Head of caudate nucleus (tissue), 42 donors: Measurements from ENCODE around the gene IQCE.
A peak's percentile ranks its signal among the peaks of the same experiment; 100 is the strongest.

Source experiments
- DNase-seq, 42 donors: peaks; one replicate each; pipeline versions ENCODE4 v3.0.0 to v3.0.0-alpha.2; 2020 to 2021; ENCODE audit warnings: mixed read lengths in 7 of 42
- intact Hi-C: fragments of 100-400 bp; cut with DNase I; formaldehyde crosslinking; loops from one replicate; pipeline ENCODE4 v1.15.0; 2022

The IQCE gene

DNA sequence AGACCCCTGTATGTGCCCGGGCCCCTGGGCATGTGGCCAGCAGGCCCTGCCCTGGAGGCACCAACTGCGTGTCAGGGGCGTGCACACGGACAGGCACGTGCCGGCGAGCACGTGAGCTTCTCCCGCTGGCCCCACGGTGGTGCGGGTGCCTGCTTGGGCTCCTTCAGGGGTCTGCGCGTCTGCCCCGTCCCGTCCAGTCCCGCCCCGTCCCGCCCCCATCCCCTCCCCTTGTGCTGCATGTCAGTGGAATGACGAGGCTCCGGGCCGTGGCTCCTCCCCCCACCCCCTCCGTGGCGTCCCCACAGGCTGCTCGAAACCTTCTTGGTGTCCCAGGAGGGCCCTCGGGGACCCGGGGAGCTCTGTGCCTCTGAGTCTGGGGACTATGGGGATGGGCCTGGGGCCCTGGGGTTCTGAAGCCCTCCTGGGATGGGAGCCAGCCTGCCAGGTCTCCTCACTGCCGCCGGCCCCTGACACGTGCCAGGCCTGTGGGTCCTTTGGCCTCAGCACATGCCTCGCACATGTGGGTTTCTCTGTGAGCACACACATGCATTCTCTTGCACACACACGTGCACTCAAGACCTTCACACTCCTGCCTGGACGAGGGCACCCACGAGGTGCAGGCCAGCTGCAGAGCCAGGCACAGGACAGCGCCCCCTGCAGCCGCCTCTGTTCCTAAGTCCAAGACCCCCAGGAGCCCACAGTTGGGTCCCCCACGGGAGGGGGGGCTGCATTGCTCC is 101.7 kb downstream of the IQCE start:
- intact Hi-C loops = no loop called here
- no peak for DNase-seq

DNA sequence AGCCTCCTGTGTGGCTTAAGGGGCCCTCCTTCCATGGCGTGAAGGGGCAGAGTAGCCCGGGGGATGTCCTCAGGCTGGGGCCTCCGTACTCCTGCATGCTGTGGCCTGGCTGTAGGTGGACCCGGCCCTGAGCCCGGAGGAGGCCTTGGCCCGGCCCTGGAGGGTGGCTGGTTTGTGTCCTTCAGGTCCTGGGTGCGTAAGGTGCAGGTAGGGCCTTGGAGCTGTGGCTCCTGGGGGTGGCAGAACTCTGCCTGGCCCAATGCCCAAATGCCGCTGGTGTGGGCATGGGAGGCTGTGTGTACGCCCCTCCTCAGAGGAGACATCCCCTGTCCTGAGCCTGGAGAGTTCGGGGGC is 102.3 kb downstream of the IQCE start:
- no peak for DNase-seq
- intact Hi-C loops = no loop called here

DNA sequence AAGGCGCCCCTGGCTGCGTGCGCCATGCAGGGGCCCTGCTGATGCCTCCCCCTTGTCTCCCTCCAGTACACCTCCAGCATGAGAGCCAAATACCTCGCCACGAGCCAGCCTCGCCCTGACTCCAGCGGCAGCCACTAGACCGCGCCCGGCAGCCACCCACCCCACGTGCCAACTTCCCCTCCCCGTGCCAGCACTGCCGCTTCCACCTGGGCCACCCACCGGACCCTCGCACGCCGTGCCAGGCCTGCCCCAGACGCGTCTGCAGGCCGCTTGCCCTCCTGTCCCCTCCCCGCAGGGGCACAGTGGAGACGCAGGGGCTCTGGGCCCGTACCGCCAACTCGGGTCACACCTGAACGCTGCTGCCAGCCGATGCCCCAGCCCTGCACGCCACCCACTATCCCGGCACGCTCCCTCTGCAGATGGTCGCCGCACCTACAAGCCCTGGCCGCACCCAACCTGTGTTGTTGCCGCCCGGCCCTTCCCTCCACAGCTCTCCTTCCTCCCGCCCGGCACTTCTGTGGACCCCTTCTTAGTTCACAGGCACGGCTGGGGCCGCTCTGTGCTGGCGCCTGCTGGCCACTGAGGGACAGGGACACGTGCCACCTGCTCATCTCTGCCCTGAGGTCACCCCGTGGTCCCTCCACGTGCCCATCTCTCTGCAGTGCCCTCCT is 103.0 kb downstream of the IQCE start:
- peak in 1 of 42 donors; percentile 49 for DNase-seq
- intact Hi-C loops = no loop called here

DNA sequence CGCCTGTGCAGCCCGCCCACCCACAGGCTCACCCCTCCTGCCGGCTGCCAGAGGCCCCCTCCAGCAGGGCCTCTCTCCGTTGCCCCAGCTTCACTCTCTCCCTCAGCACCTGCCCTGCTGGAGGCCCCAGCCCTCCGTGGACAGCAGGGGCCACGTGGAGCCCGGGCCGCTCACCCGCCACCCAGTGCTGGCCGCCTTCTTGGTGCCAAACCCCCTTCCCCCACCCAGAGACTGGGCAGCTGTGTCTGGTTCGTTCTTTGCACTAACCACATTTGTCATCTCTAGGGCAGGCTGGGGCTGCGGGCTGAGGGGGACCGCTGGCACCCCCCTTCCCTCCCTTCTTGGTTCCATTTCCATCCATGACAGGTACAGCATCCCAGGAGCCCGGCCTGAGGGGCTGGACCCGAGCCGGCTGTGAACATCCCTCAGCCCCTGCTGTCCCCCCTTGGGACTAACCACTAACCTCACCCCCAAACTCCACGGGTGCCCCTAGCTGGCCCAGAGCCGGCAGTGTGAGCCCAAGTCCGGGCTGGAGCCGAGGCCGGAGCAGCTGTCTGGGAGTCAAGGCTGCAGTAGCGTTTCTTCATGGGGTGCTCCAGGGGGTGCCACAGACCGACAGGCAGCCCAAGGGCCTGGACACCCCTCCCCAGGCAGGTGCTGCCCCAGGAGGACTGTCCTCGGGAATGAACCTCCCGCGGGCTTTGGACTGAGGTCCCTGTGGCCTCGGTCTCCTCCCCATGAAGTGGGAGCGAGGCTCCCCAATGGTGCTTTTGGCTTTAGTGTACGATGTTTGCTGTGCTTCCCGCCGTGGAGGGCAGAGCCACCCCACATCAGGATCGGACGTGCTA is 103.7 kb downstream of the IQCE start:
- intact Hi-C loops = no loop called here
- peak in 1 of 42 donors; percentile 36 for DNase-seq

DNA sequence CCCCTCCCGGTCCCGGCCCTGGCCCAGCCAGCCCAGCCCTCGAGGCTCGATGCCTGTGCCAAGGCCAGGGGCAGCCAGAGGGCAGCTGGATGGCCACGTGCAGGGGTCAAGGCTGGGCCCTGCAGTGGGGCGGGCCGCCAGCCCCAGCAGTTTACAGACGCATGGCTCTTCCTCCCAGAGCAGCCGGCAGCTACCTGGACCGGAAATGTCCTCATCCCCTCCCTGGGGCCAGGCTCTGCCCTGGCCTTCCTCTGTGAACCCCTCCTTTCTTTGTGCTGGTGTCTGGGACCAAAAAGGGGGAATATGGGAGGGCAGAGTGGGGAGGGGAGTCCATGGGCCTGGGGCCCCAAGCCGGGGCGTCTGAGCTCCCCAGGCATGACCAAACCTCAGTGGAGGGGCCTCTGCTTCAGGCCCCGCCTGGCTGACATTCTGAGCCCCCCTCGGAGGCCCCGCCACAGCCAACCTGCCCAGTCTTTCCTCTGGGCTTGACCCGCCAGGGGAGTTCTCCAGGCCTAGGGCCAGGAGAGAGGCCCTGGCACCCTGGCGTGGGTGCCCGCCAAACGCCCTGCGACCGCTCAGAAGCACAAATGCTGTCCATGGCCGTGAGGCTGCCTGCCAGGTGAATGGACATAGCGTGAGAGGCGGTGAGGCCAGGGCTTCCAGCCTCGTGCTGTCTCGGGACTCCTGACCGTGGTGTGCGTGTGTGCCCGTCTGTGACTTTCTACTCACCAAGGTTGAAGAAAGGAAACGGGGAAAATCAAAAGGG is 104.5 kb downstream of the IQCE start:
- peak in 4 of 42 donors; percentile 36 to 55 (median 47) for DNase-seq
- intact Hi-C loops = no loop called here

DNA sequence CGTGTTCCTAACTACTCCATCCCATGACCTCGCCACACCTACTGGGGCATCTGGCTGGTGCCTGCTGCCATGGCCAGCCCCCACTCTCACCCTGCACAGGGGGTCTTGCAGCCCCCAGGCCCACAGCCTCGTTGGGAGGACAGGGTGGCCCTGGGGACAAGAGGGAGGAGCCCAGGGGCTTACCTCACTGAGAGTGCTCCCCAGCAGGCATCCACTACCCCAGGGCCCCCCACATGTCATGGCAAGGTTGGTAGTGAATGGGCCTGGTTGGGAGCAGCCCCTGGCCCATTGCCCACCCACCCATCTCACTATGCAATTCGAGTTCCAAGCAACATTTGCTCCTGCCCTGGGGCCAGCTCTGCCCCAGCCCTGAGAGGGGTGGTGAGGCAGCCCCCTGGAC is 105.2 kb downstream of the IQCE start:
- no peak for DNase-seq
- intact Hi-C loops = no loop called here
